GM10266 (cell line): ENCODE data around the gene TUBA4B.
"Not testable (repeated sequence)": the region's sequence is repeated elsewhere in the genome, so short reads cannot be mapped to it uniquely, and the experiment has no call there.

Source experiments
- DNase-seq: peaks from one replicate; pipeline ENCODE4 v3.0.0; 2012; ENCODE audit errors: extremely low spot score
- TF ChIP-seq, protein P1 (sequence below): IDR thresholded peaks from 2 replicates; pipeline ENCODE4 v1.5.1; 2012; ENCODE audit warnings: mild to moderate bottlenecking, low read depth; ENCODE audit not compliant: control insufficient read depth, insufficient read depth; ENCODE audit errors: missing control alignments

The TUBA4B gene

DNA sequence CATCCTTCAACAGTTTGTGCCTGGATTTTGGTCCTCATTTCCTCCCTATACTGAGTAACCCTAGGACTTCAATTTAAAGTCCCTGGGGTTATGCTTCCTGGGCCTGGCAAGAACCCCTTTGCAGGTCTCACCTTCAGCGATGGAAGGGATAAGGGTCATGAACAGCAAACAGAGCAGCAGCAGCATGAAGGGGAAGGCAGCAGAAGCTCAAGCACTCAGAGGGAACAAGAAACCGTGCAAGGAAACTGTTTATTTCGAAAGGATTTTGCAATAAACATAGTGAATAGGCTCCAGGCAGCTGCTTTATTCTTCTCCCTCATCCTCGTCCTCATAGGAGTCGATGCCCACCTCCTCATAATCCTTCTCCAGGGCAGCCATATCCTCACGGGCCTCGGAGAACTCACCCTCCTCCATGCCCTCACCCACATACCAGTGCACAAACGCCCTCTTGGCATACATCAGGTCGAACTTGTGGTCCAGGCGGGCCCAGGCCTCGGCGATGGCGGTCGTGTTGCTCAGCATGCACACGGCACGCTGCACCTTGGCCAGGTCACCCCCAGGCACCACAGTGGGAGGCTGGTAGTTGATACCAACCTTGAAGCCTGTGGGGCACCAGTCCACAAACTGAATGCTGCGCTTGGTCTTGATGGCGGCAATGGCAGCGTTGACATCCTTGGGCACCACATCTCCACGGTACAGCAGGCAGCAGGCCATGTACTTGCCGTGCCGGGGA is 2.8 kb upstream of the TUBA4B start:
- TF ChIP-seq, protein P1, sequence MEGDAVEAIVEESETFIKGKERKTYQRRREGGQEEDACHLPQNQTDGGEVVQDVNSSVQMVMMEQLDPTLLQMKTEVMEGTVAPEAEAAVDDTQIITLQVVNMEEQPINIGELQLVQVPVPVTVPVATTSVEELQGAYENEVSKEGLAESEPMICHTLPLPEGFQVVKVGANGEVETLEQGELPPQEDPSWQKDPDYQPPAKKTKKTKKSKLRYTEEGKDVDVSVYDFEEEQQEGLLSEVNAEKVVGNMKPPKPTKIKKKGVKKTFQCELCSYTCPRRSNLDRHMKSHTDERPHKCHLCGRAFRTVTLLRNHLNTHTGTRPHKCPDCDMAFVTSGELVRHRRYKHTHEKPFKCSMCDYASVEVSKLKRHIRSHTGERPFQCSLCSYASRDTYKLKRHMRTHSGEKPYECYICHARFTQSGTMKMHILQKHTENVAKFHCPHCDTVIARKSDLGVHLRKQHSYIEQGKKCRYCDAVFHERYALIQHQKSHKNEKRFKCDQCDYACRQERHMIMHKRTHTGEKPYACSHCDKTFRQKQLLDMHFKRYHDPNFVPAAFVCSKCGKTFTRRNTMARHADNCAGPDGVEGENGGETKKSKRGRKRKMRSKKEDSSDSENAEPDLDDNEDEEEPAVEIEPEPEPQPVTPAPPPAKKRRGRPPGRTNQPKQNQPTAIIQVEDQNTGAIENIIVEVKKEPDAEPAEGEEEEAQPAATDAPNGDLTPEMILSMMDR, result no peak
- no peak for DNase-seq

DNA sequence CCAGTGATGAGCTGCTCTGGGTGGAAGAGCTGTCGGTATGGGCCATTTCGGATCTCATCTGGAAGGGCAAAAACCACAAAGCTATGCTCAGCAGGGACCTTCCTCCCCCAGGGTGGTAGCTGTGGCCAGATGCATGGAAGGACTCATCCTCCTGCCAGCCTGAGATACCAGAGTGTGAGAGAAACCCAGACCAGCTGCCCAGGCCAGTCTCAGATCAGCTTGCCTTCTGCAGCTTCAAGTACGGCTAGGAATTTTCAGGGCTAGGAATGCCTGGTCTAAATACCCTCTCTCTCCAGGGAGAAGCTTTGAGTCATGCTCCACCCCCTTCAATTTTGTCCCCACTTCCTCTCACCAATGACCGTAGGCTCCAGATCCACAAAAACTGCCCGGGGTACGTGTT is 1.4 kb upstream of the TUBA4B start:
- TF ChIP-seq, protein P1, result no peak
- DNase-seq, result no peak

DNA sequence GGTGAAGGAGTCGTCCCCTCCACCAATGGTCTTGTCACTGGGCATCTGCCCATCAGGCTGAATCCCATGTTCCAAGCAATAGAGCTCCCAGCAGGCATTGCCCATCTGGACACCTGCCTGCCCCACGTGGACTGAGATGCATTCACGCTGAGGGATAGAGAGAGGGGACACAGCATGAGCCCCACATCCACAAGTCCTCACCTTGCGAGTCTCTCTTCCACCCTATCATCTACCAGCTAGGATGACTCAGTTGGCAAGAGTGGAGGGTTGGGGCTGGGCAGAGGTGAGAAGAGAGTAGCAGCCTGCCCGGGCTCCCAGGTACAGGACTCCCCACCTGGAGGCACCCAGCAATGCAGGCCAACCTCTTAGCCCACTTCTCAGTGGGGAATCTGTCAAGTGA is 959 bp upstream of the TUBA4B start:
- DNase-seq, result no peak

DNA sequence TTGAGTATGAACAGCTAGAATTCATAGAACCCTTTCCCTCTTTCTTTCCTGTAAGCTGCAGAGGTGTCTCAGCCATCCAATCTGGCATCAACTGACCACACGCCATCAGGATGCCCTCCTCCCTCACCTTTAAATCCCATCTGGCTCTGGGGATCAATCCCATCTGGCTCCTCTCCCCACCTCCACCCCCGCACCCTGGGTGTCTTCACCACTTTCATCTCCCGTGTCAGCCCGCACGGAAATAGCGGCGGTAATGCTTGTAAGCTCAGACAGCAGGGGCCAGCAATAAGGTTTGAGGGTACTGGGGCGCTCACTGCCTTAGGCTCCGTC is 508 bp upstream of the TUBA4B start:
- TF ChIP-seq, protein P1, result no peak
- DNase-seq, result no peak

More for the DNA sequence above, 959 bp upstream of the TUBA4B start:
- TF ChIP-seq, protein P1, result no peak

DNA sequence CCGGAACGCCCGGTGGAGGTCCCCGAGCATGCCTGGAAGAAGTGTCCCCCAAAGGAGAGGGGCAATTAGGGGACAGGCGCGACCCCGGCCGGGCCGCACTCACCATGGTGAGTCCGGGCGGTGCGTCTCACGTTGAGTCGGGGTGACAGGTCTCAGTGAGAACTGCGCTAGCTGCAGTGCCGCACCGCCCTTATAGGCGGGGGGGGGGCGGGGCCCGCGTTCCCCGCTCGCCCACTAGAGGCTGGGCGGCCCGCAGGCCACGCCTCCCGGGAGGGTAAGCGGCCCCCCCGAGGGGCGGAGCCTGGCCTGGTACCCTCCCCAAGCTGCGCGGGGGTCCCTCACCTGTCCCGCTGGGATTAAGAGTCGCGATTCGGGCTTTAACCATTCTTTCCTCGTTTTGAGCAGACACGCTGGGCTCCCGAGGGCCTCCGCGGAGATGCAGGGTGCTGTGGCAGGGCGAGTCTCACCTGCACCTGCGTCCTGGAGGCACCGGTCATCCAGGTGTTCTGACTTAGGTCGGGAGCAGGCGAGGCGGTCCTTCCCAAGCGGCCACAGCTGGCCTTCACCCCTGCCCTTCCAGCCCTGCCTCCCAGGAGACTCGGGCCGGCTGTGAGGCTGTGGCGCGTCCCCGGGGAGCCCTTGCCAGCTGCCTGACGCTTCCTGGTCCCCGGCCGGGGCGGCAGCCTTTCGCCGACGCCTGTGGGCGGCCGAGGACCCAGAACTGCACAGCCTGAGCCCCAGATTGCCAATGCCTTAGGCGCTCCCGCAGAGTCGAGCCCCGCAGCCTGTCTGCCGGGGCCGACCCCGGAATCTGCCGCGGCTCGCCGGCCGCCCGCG is 928 bp downstream of the TUBA4B start, which contains the start of gene TUBA4A:
TSS of gene TUBA4A (minus strand) at position 166 of the 837 bp plus-strand sequence. CDS start at position 106, 60 bp downstream.
- peak; percentile 97 for DNase-seq
- TF ChIP-seq, protein P1, result no peak

DNA sequence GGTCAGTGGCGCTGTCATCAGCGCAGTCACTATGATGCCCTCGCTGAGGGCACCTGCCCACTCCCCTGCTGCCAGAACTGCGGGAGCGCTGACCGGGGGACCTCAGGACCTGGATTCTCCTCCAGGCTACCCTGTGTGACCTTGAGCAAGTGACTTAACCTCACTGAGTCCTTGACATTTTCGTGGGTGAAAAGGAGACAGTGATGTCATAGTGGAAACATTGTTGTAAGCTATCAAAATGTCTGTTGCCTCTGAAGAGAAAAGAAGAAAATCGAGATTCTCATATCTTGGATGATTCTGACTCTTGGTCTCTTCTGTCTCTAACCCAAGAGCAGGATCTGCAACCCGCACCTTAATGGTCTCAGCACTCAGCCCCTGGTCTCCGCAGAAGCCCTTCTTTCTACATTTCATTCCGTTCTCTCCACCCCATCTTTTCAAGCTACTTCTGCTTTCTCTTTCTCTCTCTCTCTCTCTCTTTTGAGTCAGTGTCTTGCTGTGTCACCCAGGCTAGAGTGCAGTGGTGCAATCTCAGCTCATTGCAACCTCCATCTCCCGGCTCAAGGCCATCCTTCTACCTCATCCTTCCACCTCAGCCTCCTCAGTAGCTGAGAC is 1.7 kb downstream of the TUBA4B start:
- TF ChIP-seq, protein P1, result no peak
- peak; percentile 45 for DNase-seq

DNA sequence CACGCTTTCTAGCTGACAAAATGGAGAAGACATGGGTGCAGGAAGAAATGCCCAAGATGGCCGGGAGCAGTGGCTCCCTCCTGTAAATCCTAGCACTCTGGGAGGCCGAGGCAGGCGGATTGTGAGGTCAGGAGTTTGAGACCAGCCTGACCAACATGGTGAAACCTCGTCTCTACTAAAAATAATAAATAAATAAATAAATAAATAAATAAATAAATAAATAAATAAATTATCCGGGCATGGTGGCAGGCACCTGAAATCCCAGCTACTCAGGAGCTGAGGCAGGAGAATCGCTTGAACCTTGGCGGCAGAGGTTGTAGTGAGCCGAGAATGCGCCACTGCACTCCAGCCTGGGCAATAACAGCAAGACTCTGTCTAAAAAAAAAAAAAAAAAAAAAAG is 5.9 kb downstream of the TUBA4B start:
- DNase-seq, result not testable (repeated sequence)
